Gastrocnemius medialis (tissue), 4 donors: ENCODE results near the gene DDAH1.

ENCODE experiments used
- CTCF ChIP-seq, 5 experiments: fragments of 450-650 bp in 3 of 5; fragments of 200-600 bp in 2 of 5; sonication (generic) in 2 of 5; IDR thresholded peaks in 4 of 5; conservative IDR thresholded peaks in 1 of 5; 1 replicate in 4 of 5; 2 replicates in 1 of 5; pipeline ENCODE4 v1.5.1; 2016 to 2019; ENCODE audit warnings: antibody characterized with exemption in 5 of 5, mild to moderate bottlenecking in 3 of 5, moderate library complexity in 3 of 5
- POLR2A ChIP-seq, 2 donors: fragments of 450-650 bp; IDR thresholded peaks; one replicate each; pipeline ENCODE4 v1.6.1; 2017; ENCODE audit warnings: antibody characterized with exemption in 2 of 2, mild to moderate bottlenecking in 2 of 2, moderate library complexity in 2 of 2

GRCh38 chr1:85496941-85497582 is 32.1 kb upstream of the DDAH1 start:
- TF ChIP-seq POLR2A (IDR thresholded peaks at IDR 0.05), result no peak
- TF ChIP-seq CTCF (IDR thresholded peaks at IDR 0.05 in 4 of 5, conservative IDR thresholded peaks at IDR 0.05 in 1 of 5), result no peak
